ENCODE data around the gene AHCYL2. TPM values are rescaled to one million over a fixed set of nuclear protein-coding genes. Genes with fewer than 3 reads are reported as not detected.
"Not testable (repeated sequence)": the region's sequence is repeated elsewhere in the genome, so short reads cannot be mapped to it uniquely, and the experiment has no call there.

The AHCYL2 gene
- polyA plus RNA-seq, 1 donor from 2014 or later, result 39.9 TPM

DNA sequence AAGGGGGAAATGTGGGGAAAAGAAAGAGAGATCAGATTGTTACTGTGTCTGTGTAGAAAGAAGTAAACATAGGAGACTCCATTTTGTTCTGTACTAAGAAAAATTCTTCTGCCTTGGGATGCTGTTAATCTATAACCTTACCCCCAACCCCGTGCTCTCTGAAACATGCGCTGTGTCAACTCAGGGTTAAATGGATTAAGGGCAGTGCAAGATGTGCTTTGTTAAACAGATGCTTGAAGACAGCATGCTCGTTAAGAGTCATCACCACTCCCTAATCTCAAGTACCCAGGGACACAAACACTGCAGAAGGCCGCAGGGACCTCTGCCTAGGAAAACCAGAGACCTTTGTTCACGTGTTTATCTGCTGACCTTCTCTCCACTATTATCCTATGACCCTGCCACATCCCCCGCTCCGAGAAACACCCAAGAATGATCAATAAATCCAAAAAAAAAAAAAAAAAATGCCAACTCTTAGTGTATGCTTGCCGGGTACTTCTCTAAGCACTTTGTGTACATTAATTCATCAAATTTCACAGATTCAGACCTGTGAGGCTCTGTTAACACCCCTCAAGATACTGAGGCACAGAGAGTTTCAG, 7.9 kb upstream of the AHCYL2 start:
- H4K20me1 ChIP-seq (ENCODE audit: insufficient read depth); H3K79me2 ChIP-seq (replicated peaks; ENCODE audit: insufficient read depth, low read length); H3K27ac ChIP-seq (ENCODE audit: low read length); H3K4me3 ChIP-seq (ENCODE audit: low read length); H3K9me2 ChIP-seq (ENCODE audit: insufficient read depth, low read length); H3K36me3 ChIP-seq (ENCODE audit: insufficient read depth, low read length); H3K9me3 ChIP-seq (ENCODE audit: low read length); H3F3A ChIP-seq (ENCODE audit: insufficient read depth, low read length, poor library complexity, severe bottlenecking); H2AFZ ChIP-seq (ENCODE audit: low read depth, low read length); H3K27me3 ChIP-seq (ENCODE audit: insufficient read depth, low read depth, low read length); H3K4me2 ChIP-seq (ENCODE audit: low read length); H3K9ac ChIP-seq (ENCODE audit: low read length): not testable (repeated sequence)

DNA sequence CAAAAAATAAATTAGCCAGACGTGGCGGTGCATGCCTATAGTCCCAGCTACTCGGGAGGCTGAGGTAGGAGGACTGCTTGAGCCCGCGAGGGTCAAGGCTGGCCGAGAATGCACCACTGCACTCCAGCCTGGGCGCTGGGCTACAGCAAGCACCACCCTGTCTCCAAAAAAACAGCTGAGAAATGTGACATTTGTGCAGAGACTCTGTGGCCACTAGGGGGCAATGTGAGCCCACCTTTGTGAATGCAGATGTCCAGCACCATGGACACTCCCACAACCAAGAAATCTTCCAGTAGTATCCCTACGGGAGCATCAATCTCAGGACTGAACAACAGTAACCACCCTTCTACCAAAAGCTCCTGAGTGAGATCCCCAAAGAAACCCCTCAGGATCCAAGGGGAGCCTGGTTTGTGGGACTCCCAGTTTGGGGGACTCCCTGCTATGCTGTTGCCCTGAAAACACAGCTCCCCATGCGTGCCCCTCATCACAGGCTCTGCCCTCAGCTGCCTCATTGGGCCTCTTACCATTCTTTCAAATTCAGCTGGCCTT, 6.2 kb upstream of the AHCYL2 start:
- Histone ChIP-seq H3K36me3 (ENCODE audit: insufficient read depth, low read length) (no peaks in the 10 kb centered on the region), H3K4me3 (ENCODE audit: low read length) (no peak overlapping the region), H3K27me3 (ENCODE audit: insufficient read depth, low read depth, low read length) (no peaks in the 10 kb centered on the region), H3K79me2 (replicated peaks; ENCODE audit: insufficient read depth, low read length) (no peaks in the 10 kb centered on the region), H3K4me2 (ENCODE audit: low read length) (no peak overlapping the region), H3K27ac (ENCODE audit: low read length) (no peak overlapping the region), H3K9ac (ENCODE audit: low read length) (no peak overlapping the region), H3K9me3 (ENCODE audit: low read length) (no peaks in the 10 kb centered on the region), H3K9me2 (ENCODE audit: insufficient read depth, low read length) (no peaks in the 10 kb centered on the region), H2AFZ (ENCODE audit: low read depth, low read length) (no peak overlapping the region), H3F3A (ENCODE audit: insufficient read depth, low read length, poor library complexity, severe bottlenecking) (no peaks in the 10 kb centered on the region), H4K20me1 (ENCODE audit: insufficient read depth) (no peaks in the 10 kb centered on the region)
- TF ChIP-seq SMC3 (conservative IDR thresholded peaks at IDR 0.05; ENCODE audit: poor library complexity) (peak; percentile 95), EP300 (conservative IDR thresholded peaks at IDR 0.05; ENCODE audit: poor library complexity, severe bottlenecking) (no peak), POLR2AphosphoS5 (IDR thresholded peaks at IDR 0.05) (no peak), RAD21 (conservative IDR thresholded peaks at IDR 0.05) (peak; percentile 95)
- TF ChIP-seq, protein P1, sequence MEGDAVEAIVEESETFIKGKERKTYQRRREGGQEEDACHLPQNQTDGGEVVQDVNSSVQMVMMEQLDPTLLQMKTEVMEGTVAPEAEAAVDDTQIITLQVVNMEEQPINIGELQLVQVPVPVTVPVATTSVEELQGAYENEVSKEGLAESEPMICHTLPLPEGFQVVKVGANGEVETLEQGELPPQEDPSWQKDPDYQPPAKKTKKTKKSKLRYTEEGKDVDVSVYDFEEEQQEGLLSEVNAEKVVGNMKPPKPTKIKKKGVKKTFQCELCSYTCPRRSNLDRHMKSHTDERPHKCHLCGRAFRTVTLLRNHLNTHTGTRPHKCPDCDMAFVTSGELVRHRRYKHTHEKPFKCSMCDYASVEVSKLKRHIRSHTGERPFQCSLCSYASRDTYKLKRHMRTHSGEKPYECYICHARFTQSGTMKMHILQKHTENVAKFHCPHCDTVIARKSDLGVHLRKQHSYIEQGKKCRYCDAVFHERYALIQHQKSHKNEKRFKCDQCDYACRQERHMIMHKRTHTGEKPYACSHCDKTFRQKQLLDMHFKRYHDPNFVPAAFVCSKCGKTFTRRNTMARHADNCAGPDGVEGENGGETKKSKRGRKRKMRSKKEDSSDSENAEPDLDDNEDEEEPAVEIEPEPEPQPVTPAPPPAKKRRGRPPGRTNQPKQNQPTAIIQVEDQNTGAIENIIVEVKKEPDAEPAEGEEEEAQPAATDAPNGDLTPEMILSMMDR (IDR thresholded peaks at IDR 0.05; ENCODE audit: poor library complexity, severe bottlenecking), result peak; percentile 95

DNA sequence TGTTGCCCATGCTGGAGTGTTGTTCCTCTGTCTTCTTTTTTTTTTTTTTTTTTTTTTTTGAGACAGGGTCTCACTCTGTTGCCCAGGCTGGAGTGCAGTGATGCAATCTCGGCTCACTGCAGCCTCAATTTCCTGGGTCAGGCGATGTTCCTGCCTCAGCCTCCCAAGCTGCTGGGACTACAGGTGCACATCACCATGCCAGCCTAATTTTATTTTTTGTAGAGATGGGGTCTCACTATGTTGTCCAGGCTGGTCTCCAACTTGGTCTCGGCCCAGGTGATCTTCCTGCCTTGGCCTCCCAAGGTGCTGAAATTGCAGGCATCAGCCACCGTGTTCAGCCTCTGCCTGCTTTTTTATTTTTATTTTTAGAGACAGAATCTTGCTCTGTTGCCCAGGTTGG, 5.7 kb upstream of the AHCYL2 start:
- not testable (repeated sequence) for H3K9ac ChIP-seq (ENCODE audit: low read length); H2AFZ ChIP-seq (ENCODE audit: low read depth, low read length); H3K9me3 ChIP-seq (ENCODE audit: low read length); H3K9me2 ChIP-seq (ENCODE audit: insufficient read depth, low read length); H3F3A ChIP-seq (ENCODE audit: insufficient read depth, low read length, poor library complexity, severe bottlenecking); H3K36me3 ChIP-seq (ENCODE audit: insufficient read depth, low read length); H3K4me2 ChIP-seq (ENCODE audit: low read length); H3K27ac ChIP-seq (ENCODE audit: low read length); H3K79me2 ChIP-seq (replicated peaks; ENCODE audit: insufficient read depth, low read length); H4K20me1 ChIP-seq (ENCODE audit: insufficient read depth); H3K4me3 ChIP-seq (ENCODE audit: low read length); H3K27me3 ChIP-seq (ENCODE audit: insufficient read depth, low read depth, low read length)

GRCh38 chr7:129222064-129222463, 2.8 kb upstream of the AHCYL2 start:
- no peak overlapping the region for H3K27ac ChIP-seq (ENCODE audit: low read length)
- peaks cover 6% of the 10 kb centered on the region for H3K79me2 ChIP-seq (replicated peaks; ENCODE audit: insufficient read depth, low read length)
- H3K36me3 ChIP-seq (ENCODE audit: insufficient read depth, low read length), result no peaks in the 10 kb centered on the region
- peaks cover 6% of the 10 kb centered on the region for H3F3A ChIP-seq (ENCODE audit: insufficient read depth, low read length, poor library complexity, severe bottlenecking)
- no peak overlapping the region for H2AFZ ChIP-seq (ENCODE audit: low read depth, low read length)
- H3K9ac ChIP-seq (ENCODE audit: low read length), result no peak overlapping the region
- H3K4me2 ChIP-seq (ENCODE audit: low read length), result no peak overlapping the region
- H4K20me1 ChIP-seq (ENCODE audit: insufficient read depth), result no peaks in the 10 kb centered on the region
- H3K9me2 ChIP-seq (ENCODE audit: insufficient read depth, low read length), result no peaks in the 10 kb centered on the region
- H3K4me3 ChIP-seq (ENCODE audit: low read length), result no peak overlapping the region
- no peaks in the 10 kb centered on the region for H3K27me3 ChIP-seq (ENCODE audit: insufficient read depth, low read depth, low read length)
- no peak for TF ChIP-seq POLR2AphosphoS5 (IDR thresholded peaks at IDR 0.05)
- TF ChIP-seq TAF1 (IDR thresholded peaks at IDR 0.05; ENCODE audit: low read depth), result no peak
- TF ChIP-seq SMC3 (conservative IDR thresholded peaks at IDR 0.05; ENCODE audit: poor library complexity), result no peak
- TF ChIP-seq EP300 (conservative IDR thresholded peaks at IDR 0.05; ENCODE audit: poor library complexity, severe bottlenecking), result no peak
- no peak for TF ChIP-seq MXI1 (conservative IDR thresholded peaks at IDR 0.05; ENCODE audit: poor library complexity, severe bottlenecking)
- TF ChIP-seq, protein P1 (IDR thresholded peaks at IDR 0.05; ENCODE audit: poor library complexity, severe bottlenecking), result no peak
- TF ChIP-seq EZH2 (IDR thresholded peaks at IDR 0.05; ENCODE audit: borderline replicate concordance, insufficient read depth, low read length, poor library complexity, severe bottlenecking), result no peak
- no peak for TF ChIP-seq RAD21 (conservative IDR thresholded peaks at IDR 0.05)
- TF ChIP-seq REST (IDR thresholded peaks at IDR 0.05; ENCODE audit: borderline replicate concordance), result no peak
- no peaks in the 10 kb centered on the region for H3K9me3 ChIP-seq (ENCODE audit: low read length)

All from neural cell (in vitro differentiated cells).